DOHH2 (cell line): Measurements from ENCODE around the gene PRRG1.

ENCODE experiments used
- CTCF ChIP-seq: fragments of 200-600 bp; sonication (generic); IDR thresholded peaks from one replicate; pipeline ENCODE4 v1.5.1; 2014; ENCODE audit warnings: antibody characterized with exemption, mild to moderate bottlenecking, low read depth, low read length; ENCODE audit not compliant: poor library complexity, severe bottlenecking
- EZH2phosphoT487 ChIP-seq: fragments of 200-600 bp; sonication (generic); IDR thresholded peaks from 2 replicates; pipeline ENCODE4 v1.6.1; 2017; ENCODE audit warnings: borderline replicate concordance, mild to moderate bottlenecking, antibody characterized with exemption, low read length, moderate library complexity, mixed read lengths

GRCh38 chrX:37409278-37409677, 60.1 kb downstream of the PRRG1 start:
- TF ChIP-seq CTCF, result no peak
- TF ChIP-seq EZH2phosphoT487, result no peak
